H1 (cell line): ENCODE measurements around the gene CD37. TPM values are rescaled to one million over a fixed set of nuclear protein-coding genes. Genes with fewer than 3 reads are reported as not detected.

ENCODE experiments used
- CTCF ChIA-PET: fragments of 300-600 bp; sonication (Branson Sonifier 250); formaldehyde crosslinking; loops from one replicate; lab custom pipeline; 2021; ENCODE audit not compliant: partially characterized antibody; lab: Charles Lee
- POLR2A ChIA-PET: fragments of 300-600 bp; sonication (Branson Sonifier 250); formaldehyde crosslinking; loops from one replicate; lab custom pipeline; 2021; ENCODE audit warnings: inconsistent platforms; ENCODE audit not compliant: partially characterized antibody; lab: Charles Lee
- DNase-seq, 2 experiments: peaks; one replicate each; pipeline versions ENCODE4 v3.0.0 to v3.0.0-alpha.2; 2010 to 2022; ENCODE audit warnings: low spot score in 2 of 2, low read depth in 1 of 2, mixed read lengths in 1 of 2
- FAIRE-seq: peaks from 2 replicates; lab custom pipeline; 2011; peaks lifted over from hg19 to GRCh38; lab: Jason Lieb, UNC
- H2AFZ ChIP-seq: 2 replicates; pipeline ENCODE4 v1.8.1; 2012; ENCODE audit warnings: low read length, inconsistent platforms
- H2AK5ac ChIP-seq: 2 replicates; pipeline ENCODE4 v1.6.1; 2013; ENCODE audit warnings: low read depth, low read length
- H2BK120ac ChIP-seq: replicated peaks from 2 replicates; pipeline ENCODE3; 2013; ENCODE audit warnings: low read depth, low read length, inconsistent platforms
- H2BK12ac ChIP-seq: 2 replicates; pipeline ENCODE4 v1.6.1; 2013; ENCODE audit warnings: low read depth, low read length
- H2BK15ac ChIP-seq: 2 replicates; pipeline ENCODE4 v1.6.1; 2013; ENCODE audit warnings: low read length
- H2BK20ac ChIP-seq: 2 replicates; pipeline ENCODE4 v1.6.1; 2013; ENCODE audit warnings: low read length
- H2BK5ac ChIP-seq: 2 replicates; pipeline ENCODE4 v1.6.1; 2013; ENCODE audit warnings: low read depth, low read length
- H3K14ac ChIP-seq: 2 replicates; pipeline ENCODE4 v1.6.1; 2013; ENCODE audit warnings: inconsistent platforms; ENCODE audit not compliant: insufficient read length
- H3K18ac ChIP-seq: 2 replicates; pipeline ENCODE4 v1.6.1; 2013; ENCODE audit warnings: low read length; ENCODE audit errors: extremely low read depth
- H3K23ac ChIP-seq: 2 replicates; pipeline ENCODE4 v1.6.1; 2013; ENCODE audit warnings: inconsistent platforms; ENCODE audit not compliant: insufficient read length
- H3K23me2 ChIP-seq: 2 replicates; pipeline ENCODE4 v1.6.1; 2013; ENCODE audit warnings: low read depth, low read length
- H3K27ac ChIP-seq: 2 replicates; pipeline ENCODE4 v1.6.1; 2011; ENCODE audit warnings: low read depth, low read length, inconsistent platforms
- H3K27me3 ChIP-seq, 4 experiments: replicated peaks in 1 of 4; 1 replicate in 1 of 4; 2 replicates in 3 of 4; pipeline versions ENCODE4 v1.6.1 to v1.8.1; 2011 to 2013; ENCODE audit warnings: low read length in 3 of 4, mild to moderate bottlenecking in 3 of 4, inconsistent platforms in 2 of 4, mixed read lengths in 2 of 4, moderate library complexity in 1 of 4; ENCODE audit not compliant: control insufficient read depth in 3 of 4, insufficient read depth in 3 of 4; ENCODE audit errors: extremely low read depth in 1 of 4
- H3K36me3 ChIP-seq, 4 experiments: 2 replicates each; pipeline versions ENCODE4 v1.6.1 to v1.8.1; 2011 to 2013; ENCODE audit warnings: mild to moderate bottlenecking in 4 of 4, low read length in 3 of 4, moderate library complexity in 2 of 4, control low read depth in 1 of 4, inconsistent platforms in 1 of 4; ENCODE audit not compliant: insufficient read depth in 4 of 4, control insufficient read depth in 2 of 4
- H3K4ac ChIP-seq: replicated peaks from 2 replicates; pipeline ENCODE3; 2013; ENCODE audit warnings: low read length, low read depth, mixed read lengths, inconsistent platforms; ENCODE audit not compliant: insufficient read length
- H3K4me1 ChIP-seq, 4 experiments: replicated peaks in 1 of 4; 1 replicate in 1 of 4; 2 replicates in 3 of 4; pipeline versions ENCODE4 v1.6.1 to v1.8.1; 2011 to 2013; ENCODE audit warnings: low read length in 3 of 4, inconsistent platforms in 2 of 4, mixed read lengths in 1 of 4; ENCODE audit not compliant: insufficient read depth in 4 of 4, control insufficient read depth in 3 of 4
- H3K4me2 ChIP-seq, 2 experiments: 2 replicates each; pipeline versions ENCODE4 v1.6.1 to v1.8.1; 2011 to 2013; ENCODE audit warnings: low read depth in 2 of 2, low read length in 2 of 2, control low read depth in 1 of 2, inconsistent platforms in 1 of 2, mild to moderate bottlenecking in 1 of 2; ENCODE audit not compliant: insufficient read depth in 1 of 2
- H3K4me3 ChIP-seq, 4 experiments: fragments of 200-600, 300-600 bp in 1 of 4; sonication (generic), shearing (Covaris generic), sonication (Bioruptor Twin) in 1 of 4; 2 replicates each; pipeline versions ENCODE4 v1.5.1 to v1.8.1; 2011 to 2016; ENCODE audit warnings: low read length in 4 of 4, low read depth in 3 of 4, control low read depth in 2 of 4, inconsistent platforms in 2 of 4, mild to moderate bottlenecking in 2 of 4, mixed read lengths in 1 of 4, moderate library complexity in 1 of 4; ENCODE audit not compliant: insufficient read depth in 2 of 4; ENCODE audit errors: extremely low read depth in 1 of 4
- H3K56ac ChIP-seq: replicated peaks from 2 replicates; pipeline ENCODE3; 2013; ENCODE audit warnings: low read depth, mild to moderate bottlenecking, mixed read lengths, low read length, inconsistent platforms; ENCODE audit not compliant: insufficient read length
- H3K79me1 ChIP-seq: 2 replicates; pipeline ENCODE4 v1.6.1; 2013; ENCODE audit warnings: low read depth, low read length, control low read depth
- H3K79me2 ChIP-seq, 2 experiments: 2 replicates each; pipeline versions ENCODE4 v1.6.1 to v1.8.1; 2012 to 2013; ENCODE audit warnings: low read length in 2 of 2, mild to moderate bottlenecking in 2 of 2, inconsistent platforms in 1 of 2; ENCODE audit not compliant: insufficient read depth in 2 of 2, control insufficient read depth in 1 of 2
- H3K9ac ChIP-seq, 4 experiments: replicated peaks in 1 of 4; 1 replicate in 1 of 4; 2 replicates in 3 of 4; pipeline versions ENCODE4 v1.6.1 to v1.8.1; 2011 to 2013; ENCODE audit warnings: low read depth in 3 of 4, low read length in 3 of 4, control low read depth in 2 of 4, mild to moderate bottlenecking in 2 of 4, moderate library complexity in 2 of 4, inconsistent platforms in 1 of 4; ENCODE audit errors: extremely low read depth in 1 of 4
- H3K9me3 ChIP-seq, 2 experiments: 2 replicates each; pipeline versions ENCODE4 v1.6.1 to v1.8.1; 2012 to 2013; ENCODE audit warnings: mild to moderate bottlenecking in 2 of 2, moderate library complexity in 2 of 2, control low read depth in 1 of 2, inconsistent platforms in 1 of 2, low read depth in 1 of 2, low read length in 1 of 2, mixed read lengths in 1 of 2; ENCODE audit not compliant: insufficient read depth in 2 of 2
- H4K20me1 ChIP-seq, 2 experiments: replicated peaks in 1 of 2; 2 replicates each; pipeline versions ENCODE3 to v1.8.1; 2011 to 2013; ENCODE audit warnings: inconsistent platforms in 2 of 2, low read length in 2 of 2, mild to moderate bottlenecking in 1 of 2; ENCODE audit not compliant: insufficient read depth in 2 of 2, control insufficient read depth in 1 of 2
- H4K5ac ChIP-seq: 2 replicates; pipeline ENCODE4 v1.6.1; 2013; ENCODE audit warnings: low read length, low read depth, mixed read lengths, inconsistent platforms; ENCODE audit not compliant: insufficient read length
- H4K8ac ChIP-seq: 2 replicates; pipeline ENCODE4 v1.8.0; 2013; ENCODE audit warnings: mild to moderate bottlenecking, moderate library complexity, low read length, inconsistent platforms; ENCODE audit not compliant: insufficient read depth; ENCODE audit errors: extremely low read depth
- H4K91ac ChIP-seq: replicated peaks from 2 replicates; pipeline ENCODE3; 2013; ENCODE audit warnings: low read length, mixed read lengths, inconsistent platforms; ENCODE audit not compliant: insufficient read length
- SIRT6 ChIP-seq: IDR thresholded peaks from one replicate; pipeline ENCODE4 v1.7.1; 2012; ENCODE audit warnings: low read length, inconsistent platforms
- SP1 ChIP-seq: IDR thresholded peaks from 2 replicates; pipeline ENCODE4 v1.6.1; 2011; ENCODE audit warnings: low read depth, low read length
- WGBS, 2 experiments: shearing (Covaris generic) in 1 of 2; methylation state at CpG; one replicate each; pipeline versions ENCODE4 v1.1.6 to v1.1.7; 2013 to 2015; ENCODE audit warnings: low lambda C conversion rate in 2 of 2, mixed read lengths in 2 of 2, inconsistent platforms in 1 of 2, low coverage in 1 of 2, missing lambda C conversion rate in 1 of 2; ENCODE audit not compliant: insufficient replicate concordance in 2 of 2, insufficient coverage in 1 of 2, insufficient read length in 1 of 2; ENCODE audit errors: extremely low coverage in 1 of 2, missing lambda C conversion rate in 1 of 2; 5-methylcytosine and 5-hydroxymethylcytosine counted together
- polyA plus RNA-seq, 7 experiments: library from polyadenylated mRNA; depleted of rRNA in 3 of 7; stranded (reverse) in 5 of 7; unstranded in 2 of 7; fragments of >200 nt in 5 of 7; fragments of 200-250 nt in 2 of 7; gene quantifications; 1 replicate in 5 of 7; 2 replicates in 1 of 7; 4 replicates in 1 of 7; pipeline versions ENCODE4 v1.2.1 to v1.2.3, GENCODE V29; 2011 to 2013; ENCODE audit warnings: missing spikeins in 2 of 7, mixed read lengths in 2 of 7
- total RNA-seq: library from RNA; stranded (reverse); fragmentation: NEBNext Ultra II Directional; extraction: Animal tissue kit (Norgen Biotek cat#: 25700); gene quantifications from 2 replicates; pipeline ENCODE4 v1.2.1, GENCODE V29; 2021

Gene CD37
- total and polyA plus RNA-seq, 2 of the 8 experiments (the other 6 are each of a cell fraction or from before 2014, with no cell fraction given): not detected

- H3K9ac ChIP-seq: no peak overlapping the region
- H3K23me2 ChIP-seq: peaks cover 13% of the 10 kb centered on the region
- no peak for DNase-seq
- no peaks in the 10 kb centered on the region for H3K79me1 ChIP-seq
- ChIA-PET CTCF (interaction anchor here (0.5 to 2.5 kb wide), 7 partner anchors 8 to 111 kb away, joined by 3 to 9 read pairs (median 6); no protein-coding TSS in a partner anchor), POLR2A (interaction anchor here (0.6 to 6.9 kb wide), 12 partner anchors 9 to 99 kb away, joined by 3 to 63 read pairs (median 4); partner anchors contain the start of genes DKKL1 and TEAD2)
- H3K14ac ChIP-seq: no peak overlapping the region
- 91% methylated on average over 9 of the region's 10 CpGs; no CpG with 5 or more reads in 1 of the 2 experiments for WGBS, 2 experiments
- H2BK20ac ChIP-seq: no peak overlapping the region
- H3K4me3 ChIP-seq: no peak overlapping the region
- peaks cover 2 to 17% of the 10 kb centered on the region in 2 experiments for H4K20me1 ChIP-seq
- no peak overlapping the region for H2BK15ac ChIP-seq
- H4K5ac ChIP-seq: no peak overlapping the region
- no peak overlapping the region for H2BK120ac ChIP-seq
- no peak overlapping the region for H4K91ac ChIP-seq
- no peak overlapping the region for H3K18ac ChIP-seq
- peaks cover 0 to 10% (median 3%) of the 10 kb centered on the region in 4 experiments; a peak in 4 of 7 replicates for H3K27me3 ChIP-seq
- no peak overlapping the region for H4K8ac ChIP-seq
- no peak overlapping the region for H3K27ac ChIP-seq
- H2BK5ac ChIP-seq: no peak overlapping the region
- FAIRE-seq: no peak
- no peak overlapping the region for H2AFZ ChIP-seq
- TF ChIP-seq SP1 (no peak), SIRT6 (no peak)
- H3K4me2 ChIP-seq: no peak overlapping the region; a peak in 1 of 4 replicates
- peaks cover 0 to 17% (median 10%) of the 10 kb centered on the region in 4 experiments; a peak in 6 of 7 replicates for H3K4me1 ChIP-seq
- no peaks in the 10 kb centered on the region for H3K79me2 ChIP-seq
- H3K56ac ChIP-seq: no peak overlapping the region
- peaks cover 3 to 11% (median 8%) of the 10 kb centered on the region in 4 experiments; a peak in 7 of 8 replicates for H3K36me3 ChIP-seq
- H2AK5ac ChIP-seq: no peak overlapping the region
- peak overlapping the region; percentile 74 for H3K4ac ChIP-seq
- no peak overlapping the region for H3K23ac ChIP-seq
- no peak overlapping the region for H2BK12ac ChIP-seq
- H3K9me3 ChIP-seq: no peaks in the 10 kb centered on the region
These were observed 1.5 kb downstream of the CD37 start for GRCh38 chr19:49336482-49337266.
